SHP77 treated with DMSO at 0.1 percent for 48 hours (cell line): ENCODE results near the gene GAN.

ENCODE experiments used
- DNase-seq: peaks from one replicate; lab custom pipeline; 2025; lab: John Stamatoyannopoulos, UW

The GAN gene, protein sequence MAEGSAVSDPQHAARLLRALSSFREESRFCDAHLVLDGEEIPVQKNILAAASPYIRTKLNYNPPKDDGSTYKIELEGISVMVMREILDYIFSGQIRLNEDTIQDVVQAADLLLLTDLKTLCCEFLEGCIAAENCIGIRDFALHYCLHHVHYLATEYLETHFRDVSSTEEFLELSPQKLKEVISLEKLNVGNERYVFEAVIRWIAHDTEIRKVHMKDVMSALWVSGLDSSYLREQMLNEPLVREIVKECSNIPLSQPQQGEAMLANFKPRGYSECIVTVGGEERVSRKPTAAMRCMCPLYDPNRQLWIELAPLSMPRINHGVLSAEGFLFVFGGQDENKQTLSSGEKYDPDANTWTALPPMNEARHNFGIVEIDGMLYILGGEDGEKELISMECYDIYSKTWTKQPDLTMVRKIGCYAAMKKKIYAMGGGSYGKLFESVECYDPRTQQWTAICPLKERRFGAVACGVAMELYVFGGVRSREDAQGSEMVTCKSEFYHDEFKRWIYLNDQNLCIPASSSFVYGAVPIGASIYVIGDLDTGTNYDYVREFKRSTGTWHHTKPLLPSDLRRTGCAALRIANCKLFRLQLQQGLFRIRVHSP

GRCh38 chr16:81314603-81315270, at the start of gene GAN:
TSS of gene GAN (plus strand) at chr16:81314962. CDS start at chr16:81315114, 152 bp downstream.
- peak; percentile 94 for DNase-seq

GRCh38 chr16:81265052-81265451, 49.7 kb upstream of the GAN start:
- no peak for DNase-seq

DNA sequence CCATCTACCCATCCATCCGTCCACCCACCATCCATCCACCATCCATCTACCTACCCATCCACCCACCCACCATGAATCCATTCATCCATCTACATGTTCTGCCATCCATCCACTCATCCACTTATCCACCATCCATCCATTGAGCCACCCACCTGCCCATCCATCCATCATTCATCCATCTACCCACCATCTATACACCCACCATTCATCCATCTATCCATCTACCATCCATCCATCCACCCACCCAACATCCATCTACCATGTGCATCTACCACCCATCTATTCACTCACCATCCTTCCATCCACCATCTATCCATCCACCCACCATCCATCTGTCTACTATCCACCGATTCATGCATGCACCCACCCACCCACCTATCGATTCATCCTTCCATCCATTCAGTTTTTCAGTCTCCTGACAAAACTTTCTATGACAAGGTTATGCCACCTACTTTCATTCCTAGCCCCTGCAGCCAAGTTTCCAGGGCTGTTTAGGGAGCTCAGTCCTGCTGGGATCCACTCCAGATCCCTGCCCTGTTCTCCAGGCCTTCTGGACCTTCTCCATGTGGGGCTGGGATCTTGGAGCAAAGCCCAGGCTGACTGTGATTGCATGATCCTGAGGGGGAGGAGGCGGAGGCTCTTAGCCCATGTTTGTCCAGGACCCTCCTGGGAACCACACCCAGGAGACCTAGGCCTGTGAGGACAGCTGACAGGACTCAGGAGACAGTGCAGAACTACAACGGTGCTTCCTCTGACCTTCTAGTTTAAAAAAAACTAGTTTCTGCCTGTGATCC, 48.9 kb upstream of the GAN start:
- no peak for DNase-seq

DNA sequence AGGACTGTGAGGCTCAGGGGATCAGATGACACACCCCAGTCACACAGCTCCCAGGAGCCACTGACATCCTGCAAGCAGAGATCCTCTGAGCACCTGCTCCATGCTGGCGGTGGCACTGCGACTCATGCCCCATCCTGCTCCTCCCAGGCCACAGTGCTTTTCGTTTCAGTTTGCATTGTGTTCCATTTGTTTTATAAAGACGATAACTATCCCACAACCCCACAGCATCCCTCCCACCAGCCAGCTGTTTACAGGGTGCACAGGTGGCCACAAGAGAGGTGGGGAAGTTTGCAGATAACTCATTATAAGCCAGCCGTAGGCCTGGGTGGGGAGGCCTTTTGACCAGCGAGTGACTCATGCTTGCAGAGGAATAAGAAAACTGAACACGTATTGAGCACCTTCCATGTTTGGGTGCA, 48.1 kb upstream of the GAN start:
- no peak for DNase-seq

DNA sequence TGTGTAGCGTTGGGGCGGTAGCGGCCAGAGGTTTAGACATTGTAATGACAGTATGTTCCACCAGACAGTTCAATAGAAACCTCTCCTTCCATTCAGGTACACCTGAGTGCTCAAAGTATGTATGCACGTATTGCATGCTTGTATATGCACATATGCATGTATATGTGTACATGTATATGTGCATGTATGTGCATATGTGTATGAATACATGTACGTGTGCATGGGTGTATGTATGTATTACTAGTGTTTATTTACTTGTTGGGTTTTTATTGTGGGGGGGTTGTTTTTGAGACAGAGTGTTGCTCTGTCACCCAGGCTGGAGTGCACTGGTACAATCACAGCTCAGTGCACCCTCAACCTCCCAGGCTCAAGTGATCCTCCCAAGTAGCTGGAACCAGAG, 46.3 kb upstream of the GAN start:
- DNase-seq: no peak

DNA sequence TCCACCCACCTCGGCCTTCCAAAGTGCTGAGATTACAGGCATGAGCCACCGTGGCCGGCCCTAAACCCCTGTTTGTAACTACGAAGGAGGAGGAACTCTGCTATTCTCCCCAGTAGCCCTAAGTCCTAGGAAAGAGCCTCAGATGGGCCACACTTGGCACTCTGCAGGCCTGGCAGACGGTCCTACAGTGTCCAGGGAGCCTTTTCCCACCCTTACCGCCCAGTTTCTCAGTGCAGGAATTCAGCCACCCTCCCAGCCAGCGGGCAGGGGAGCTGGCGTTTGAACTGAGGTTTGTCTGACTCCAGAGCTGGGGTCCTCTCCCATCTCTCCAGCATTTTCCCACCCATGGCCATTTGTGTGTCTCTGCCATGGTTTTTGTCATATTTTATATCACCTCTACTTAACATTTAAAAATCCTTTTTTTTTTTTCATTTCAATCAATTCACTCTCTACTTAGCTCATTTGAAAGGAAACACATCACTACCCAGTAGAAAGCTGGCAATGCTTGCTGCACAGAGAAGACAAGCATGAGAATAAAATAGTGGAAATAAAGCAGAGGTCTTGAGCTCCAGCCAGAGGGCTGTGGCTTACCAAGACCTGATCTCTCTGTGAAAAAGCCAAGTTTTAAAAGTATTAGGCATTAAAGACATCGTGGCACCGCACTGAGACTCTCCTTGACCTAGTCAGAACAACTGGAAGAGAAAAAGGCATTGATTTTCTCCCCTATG, 41.4 kb upstream of the GAN start:
- DNase-seq: no peak

DNA sequence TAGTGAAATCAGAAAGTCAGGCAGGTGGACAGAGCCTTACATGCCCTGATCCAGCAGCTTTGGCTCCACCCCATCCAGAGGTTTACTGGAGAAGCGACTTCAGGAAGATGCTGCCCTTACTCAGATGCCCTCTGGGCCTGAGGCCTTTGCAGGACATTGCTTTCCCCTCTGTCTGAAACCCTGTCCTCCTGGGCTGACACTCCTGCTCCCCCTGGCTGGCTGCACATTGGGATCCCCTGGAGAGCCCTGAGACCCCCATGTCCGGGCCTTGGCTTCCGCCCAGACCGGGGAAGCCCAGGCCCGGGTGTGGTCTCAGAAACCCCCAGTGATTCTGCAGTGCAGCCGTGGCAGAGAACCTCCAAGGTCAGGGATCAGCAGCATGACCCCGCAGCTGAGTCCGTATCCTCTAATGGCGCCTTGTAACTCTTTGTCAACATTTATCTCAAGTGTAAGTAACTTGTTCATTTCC, 39.7 kb upstream of the GAN start:
- DNase-seq: no peak

GRCh38 chr16:81275795-81276194, 39.0 kb upstream of the GAN start:
- DNase-seq: no peak

DNA sequence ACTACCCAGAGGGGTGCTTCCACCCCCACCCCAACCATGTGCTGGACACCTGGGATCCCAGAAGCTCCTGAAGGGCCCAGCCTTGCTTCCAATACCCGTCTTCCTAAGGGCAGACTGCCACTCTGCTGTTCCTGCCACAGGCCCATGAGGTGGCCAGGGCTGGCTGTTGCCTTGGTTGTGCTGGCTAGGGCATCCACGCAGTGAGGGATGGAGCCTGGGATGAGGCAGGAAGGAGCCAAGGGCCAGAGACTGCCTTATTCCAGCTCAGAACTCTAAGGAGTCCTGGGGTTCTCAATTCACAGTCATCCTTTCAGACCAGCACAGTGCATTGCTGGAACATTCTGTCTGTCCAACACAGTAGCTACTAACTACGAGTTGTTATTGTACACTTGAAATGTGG, 38.4 kb upstream of the GAN start:
- DNase-seq: no peak

DNA sequence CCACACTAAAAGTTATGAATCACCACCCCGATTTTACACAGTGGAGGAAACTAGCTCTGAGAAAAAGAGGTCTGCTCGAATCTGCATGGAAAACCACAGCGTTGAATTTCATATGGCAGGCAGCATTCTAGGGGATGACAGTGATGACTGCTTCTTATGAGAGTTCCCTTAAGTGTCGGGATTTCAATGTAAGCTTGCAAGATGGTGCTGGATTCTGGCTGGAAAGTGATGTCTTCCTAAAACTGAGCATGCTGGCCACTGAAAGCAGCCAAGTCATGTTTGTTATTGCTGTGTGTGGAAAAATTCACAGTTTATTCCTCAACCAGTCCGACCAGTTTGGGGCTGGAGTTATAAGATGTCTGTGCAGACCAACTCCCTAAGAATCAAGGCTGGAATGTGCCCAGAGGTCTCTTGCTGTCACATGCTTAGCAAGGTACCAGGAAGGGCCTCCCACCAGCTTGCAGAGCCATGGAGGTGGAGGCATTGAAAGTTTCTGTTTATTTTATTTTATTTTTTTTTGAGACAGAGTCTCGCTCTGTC, 37.2 kb upstream of the GAN start:
- DNase-seq: no peak

GRCh38 chr16:81278526-81278925, 36.2 kb upstream of the GAN start:
- DNase-seq: no peak

- DNase-seq: no peak
Measured at GRCh38 chr16:81279392-81279791, 35.4 kb upstream of the GAN start.

- no peak for DNase-seq
Measured at GRCh38 chr16:81280393-81280792, 34.4 kb upstream of the GAN start.

DNA sequence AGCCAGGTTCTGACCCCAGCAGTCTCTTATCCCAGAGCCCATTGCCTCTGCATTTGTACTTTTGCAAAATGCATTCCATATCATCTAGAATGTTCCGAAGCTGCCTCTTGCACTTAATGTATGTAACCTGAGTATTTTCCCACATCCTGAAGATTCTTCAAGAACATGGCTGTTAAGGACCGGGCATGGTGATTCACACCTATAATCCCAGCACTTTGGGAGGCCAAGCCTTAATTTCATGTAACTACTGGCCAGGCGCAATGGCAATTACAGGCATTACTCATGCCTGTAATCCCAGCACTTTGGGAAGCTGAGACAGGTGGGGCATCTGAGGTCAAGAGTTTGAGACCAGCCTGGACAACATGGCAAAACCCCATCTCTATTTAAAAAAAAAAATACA, 31.7 kb upstream of the GAN start:
- no peak for DNase-seq

GRCh38 chr16:81284995-81285600, 29.7 kb upstream of the GAN start:
- no peak for DNase-seq

DNA sequence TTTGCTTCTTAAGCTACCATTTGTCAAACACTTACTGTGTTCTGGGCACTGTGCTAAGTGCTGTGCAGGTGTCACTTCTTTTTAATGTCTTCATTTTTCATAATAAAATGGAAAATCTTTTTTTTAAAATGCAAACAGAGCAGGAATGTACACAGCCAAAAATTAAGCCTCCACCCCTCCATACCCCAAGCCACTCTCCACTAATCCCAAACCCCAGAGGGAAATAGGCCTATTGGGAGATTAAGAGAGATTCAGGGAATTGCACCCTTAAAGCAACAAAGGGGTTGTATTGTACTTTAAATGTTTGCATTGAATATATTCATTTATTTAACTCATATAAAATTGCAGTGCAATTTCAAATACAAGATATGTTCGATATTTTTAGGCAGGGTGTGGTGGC, 28.6 kb upstream of the GAN start:
- DNase-seq: no peak

DNA sequence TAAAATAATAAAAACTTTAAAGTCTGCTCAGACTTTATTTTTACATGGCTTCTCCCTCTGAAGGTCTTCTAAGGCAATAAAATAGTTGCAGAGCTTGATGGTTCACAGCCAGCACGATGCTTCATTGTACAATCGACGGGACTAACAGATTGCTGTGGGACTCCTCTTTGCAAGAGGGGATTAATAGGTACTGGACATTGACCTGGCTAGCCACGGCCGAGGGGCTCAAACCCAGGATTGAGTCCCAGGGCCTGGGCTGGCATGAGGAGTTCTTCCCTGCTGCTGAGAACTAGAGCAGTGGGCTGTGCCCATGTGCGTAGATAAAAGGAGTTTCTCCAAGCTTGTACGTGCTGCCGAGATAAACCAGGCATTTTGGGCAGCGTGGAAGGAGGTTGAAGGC, 23.6 kb upstream of the GAN start:
- no peak for DNase-seq

- no peak for DNase-seq
Measured at GRCh38 chr16:81292936-81293335, 21.8 kb upstream of the GAN start.

- no peak for DNase-seq
Measured at GRCh38 chr16:81293909-81294802, 20.6 kb upstream of the GAN start.

DNA sequence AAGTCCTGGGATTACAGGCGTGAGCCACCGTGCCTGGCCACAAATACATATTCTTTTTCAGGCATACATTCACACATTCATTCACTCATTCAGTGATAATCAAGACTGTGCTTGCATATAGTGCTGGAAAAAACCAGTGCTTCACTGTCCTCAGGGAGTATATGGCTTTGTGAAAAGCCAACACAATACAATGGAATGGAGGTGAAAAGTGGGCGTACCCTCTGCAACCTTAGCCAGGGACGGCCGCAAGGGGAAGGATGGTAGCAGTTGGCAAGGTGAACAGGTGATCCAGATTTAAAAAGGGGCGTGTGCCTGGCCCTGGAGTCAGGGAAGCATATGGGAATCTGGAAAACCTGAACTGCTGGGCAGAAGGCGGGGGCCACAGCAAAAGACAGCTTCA, 18.1 kb upstream of the GAN start:
- DNase-seq: no peak
